ENCODE results near the gene BMP7. TPM values are rescaled to one million over a fixed set of nuclear protein-coding genes. Genes with fewer than 3 reads are reported as not detected.

BMP7 gene
- total and polyA plus RNA-seq, 2 of the 8 experiments (the other 6 are each of a cell fraction or from before 2014, with no cell fraction given) = 9.2 to 14.7 TPM

GRCh38 chr20:57163041-57163440, 103.4 kb downstream of the BMP7 start:
- H3K14ac ChIP-seq (ENCODE audit: insufficient read length) = no peak overlapping the region
- no peaks in the 10 kb centered on the region for H3K79me2 ChIP-seq (ENCODE audit: control insufficient read depth in 1 of 2, insufficient read depth in 2 of 2, low read length in 2 of 2)
- 82% methylated on average over 2 of the region's 2 CpGs; no CpG with 5 or more reads in 1 of the 2 experiments for whole genome bisulfite sequencing, 2 experiments (ENCODE audit: extremely low coverage in 1 of 2, insufficient coverage in 1 of 2, insufficient read length in 1 of 2, insufficient replicate concordance in 2 of 2, low coverage in 1 of 2, low lambda C conversion rate in 2 of 2, missing lambda C conversion rate in 1 of 2)
- no peak overlapping the region for H2BK120ac ChIP-seq (replicated peaks; ENCODE audit: low read depth, low read length)
- no peak overlapping the region for H3K56ac ChIP-seq (replicated peaks; ENCODE audit: insufficient read length, low read depth, low read length)
- H3K18ac ChIP-seq (ENCODE audit: extremely low read depth, low read length) = no peak overlapping the region
- H4K91ac ChIP-seq (replicated peaks; ENCODE audit: insufficient read length, low read length) = no peak overlapping the region
- no peak overlapping the region for H4K8ac ChIP-seq (ENCODE audit: extremely low read depth, insufficient read depth, low read length)
- no peak overlapping the region for H3K4me2 ChIP-seq (ENCODE audit: insufficient read depth in 1 of 2, low read depth in 2 of 2, low read length in 2 of 2)
- no peaks in the 10 kb centered on the region for H3K23me2 ChIP-seq (ENCODE audit: low read depth, low read length)
- ChIA-PET CTCF (ENCODE audit: partially characterized antibody) (interaction anchor here (1.0 to 2.2 kb wide), 5 partner anchors 11 to 171 kb away, joined by 3 to 6 read pairs (median 4); no protein-coding TSS in a partner anchor), POLR2A (ENCODE audit: partially characterized antibody) (no interaction called here)
- peaks cover 0 to 11% of the 10 kb centered on the region in 2 experiments; a peak in 2 of 4 replicates for H3K9me3 ChIP-seq (ENCODE audit: insufficient read depth in 2 of 2, low read depth in 1 of 2, low read length in 1 of 2)
- H3K23ac ChIP-seq (ENCODE audit: insufficient read length) = no peak overlapping the region
- DNase-seq (ENCODE audit: low read depth in 1 of 2, low spot score in 2 of 2) (no peak), FAIRE-seq (no peak)
- H3K79me1 ChIP-seq (ENCODE audit: low read depth, low read length) = no peaks in the 10 kb centered on the region
- no peak overlapping the region for H3K27ac ChIP-seq (ENCODE audit: low read depth, low read length)
- H3K4ac ChIP-seq (replicated peaks; ENCODE audit: insufficient read length, low read depth, low read length) = no peak overlapping the region
- H4K20me1 ChIP-seq (replicated peaks in 1 of 2; ENCODE audit: control insufficient read depth in 1 of 2, insufficient read depth in 2 of 2, low read length in 2 of 2) = no peaks in the 10 kb centered on the region
- H3K4me1 ChIP-seq (replicated peaks in 1 of 4; ENCODE audit: control insufficient read depth in 3 of 4, insufficient read depth in 4 of 4, low read length in 3 of 4) = peaks cover 0 to 9% (median 5%) of the 10 kb centered on the region in 4 experiments; a peak in 3 of 7 replicates
- no peak overlapping the region for H2BK5ac ChIP-seq (ENCODE audit: low read depth, low read length)
- TF ChIP-seq TEAD4 (IDR thresholded peaks at IDR 0.05; ENCODE audit: low read depth, low read length) = no peak
- TF ChIP-seq SUZ12 (IDR thresholded peaks at IDR 0.05; ENCODE audit: low read length) = no peak
- no peak for TF ChIP-seq NANOG (IDR thresholded peaks at IDR 0.05; ENCODE audit: insufficient read depth, low read depth, low read length, poor library complexity, severe bottlenecking)
- no peak for TF ChIP-seq YY1 (IDR thresholded peaks at IDR 0.05; ENCODE audit: low read depth, low read length)
- H3K9ac ChIP-seq (replicated peaks in 1 of 4; ENCODE audit: extremely low read depth in 1 of 4, low read depth in 3 of 4, low read length in 3 of 4) = no peak overlapping the region
- H2BK20ac ChIP-seq (ENCODE audit: low read length) = no peak overlapping the region
- no peak overlapping the region for H4K5ac ChIP-seq (ENCODE audit: insufficient read length, low read depth, low read length)
- no peak overlapping the region for H2AK5ac ChIP-seq (ENCODE audit: low read depth, low read length)
- H2AFZ ChIP-seq (ENCODE audit: low read length) = no peak overlapping the region
- no peak overlapping the region for H3K4me3 ChIP-seq (ENCODE audit: extremely low read depth in 1 of 4, insufficient read depth in 2 of 4, low read depth in 3 of 4, low read length in 4 of 4)
- H3K27me3 ChIP-seq (replicated peaks in 1 of 4; ENCODE audit: control insufficient read depth in 3 of 4, extremely low read depth in 1 of 4, insufficient read depth in 3 of 4, low read length in 3 of 4) = no peaks in the 10 kb centered on the region; a peak in 2 of 7 replicates
- no peak overlapping the region for H2BK15ac ChIP-seq (ENCODE audit: low read length)
- no peaks in the 10 kb centered on the region for H3K36me3 ChIP-seq (ENCODE audit: control insufficient read depth in 2 of 4, insufficient read depth in 4 of 4, low read length in 3 of 4)
- no peak overlapping the region for H2BK12ac ChIP-seq (ENCODE audit: low read depth, low read length)

All from H1 (cell line).